Activated CD4-positive, alpha-beta T cell treated with anti-CD3 and anti-CD28 coated beads, Interleukin-2, amount 50 U/mL, for 1 hour (primary cell): ENCODE results near the gene LEMD2.

Experiments used
- DNase-seq: peaks from one replicate; pipeline ENCODE4 v3.0.0-alpha.2; 2020

The LEMD2 gene

DNA sequence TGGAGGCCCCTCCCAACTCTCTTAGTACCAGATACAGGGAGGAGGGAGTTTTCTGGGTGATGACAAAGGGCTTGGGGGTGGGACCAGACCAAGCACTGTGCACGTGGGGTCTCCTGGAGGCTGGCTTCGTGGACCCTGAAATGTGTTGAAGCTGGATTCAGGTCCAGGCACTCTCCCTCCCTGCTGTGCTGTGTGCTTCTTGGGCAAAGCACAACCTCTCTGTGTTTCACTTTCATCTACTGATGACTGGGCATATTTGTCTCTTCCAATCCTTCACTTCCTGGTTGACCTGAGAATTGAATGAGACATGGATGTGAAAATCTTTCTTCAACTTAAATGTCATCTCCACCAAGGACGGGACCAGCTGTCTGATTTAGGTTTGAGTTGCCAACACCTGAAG lies 29.4 kb upstream of the LEMD2 start:
- no peak for DNase-seq

DNA sequence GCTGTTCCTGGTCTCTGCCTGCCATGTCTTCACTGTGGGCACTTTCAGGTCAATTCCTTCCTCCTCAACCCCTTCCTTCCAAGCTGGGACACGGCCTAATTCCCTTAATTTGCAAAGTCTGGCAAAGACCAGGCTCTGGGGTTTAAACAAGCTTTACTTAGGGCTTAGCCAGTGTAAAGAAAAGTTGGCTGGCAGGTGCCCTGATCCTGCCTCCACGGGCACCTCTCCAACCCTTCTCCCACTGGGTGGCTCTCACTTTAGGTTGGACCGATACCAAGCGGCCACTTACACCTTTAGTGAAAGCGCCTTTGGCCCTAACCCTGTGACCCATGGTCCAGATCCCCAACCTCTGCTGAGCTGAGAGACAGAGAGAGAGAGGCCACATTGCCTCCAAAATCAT lies 28.6 kb upstream of the LEMD2 start:
- DNase-seq, result no peak

DNA sequence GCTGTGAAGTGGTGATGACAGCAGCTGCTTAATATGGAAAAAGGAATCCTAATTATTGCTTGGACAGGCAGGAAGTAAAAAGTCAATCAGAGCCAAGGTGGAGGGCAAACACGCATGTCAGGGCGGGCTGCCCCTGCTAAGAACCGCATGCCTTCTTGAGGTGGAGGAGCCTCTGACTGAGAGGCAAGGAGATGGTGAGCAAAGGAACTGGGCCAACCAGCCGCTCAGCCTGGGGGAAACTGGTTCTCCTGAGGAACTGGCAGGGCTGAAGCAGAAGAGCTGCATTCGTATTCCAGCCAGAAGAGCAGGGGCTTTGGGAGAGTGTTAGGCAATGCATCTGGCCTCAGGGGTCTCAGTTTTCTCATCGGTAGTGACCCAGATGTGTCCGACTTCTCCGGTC lies 28.0 kb upstream of the LEMD2 start:
- no peak for DNase-seq

DNA sequence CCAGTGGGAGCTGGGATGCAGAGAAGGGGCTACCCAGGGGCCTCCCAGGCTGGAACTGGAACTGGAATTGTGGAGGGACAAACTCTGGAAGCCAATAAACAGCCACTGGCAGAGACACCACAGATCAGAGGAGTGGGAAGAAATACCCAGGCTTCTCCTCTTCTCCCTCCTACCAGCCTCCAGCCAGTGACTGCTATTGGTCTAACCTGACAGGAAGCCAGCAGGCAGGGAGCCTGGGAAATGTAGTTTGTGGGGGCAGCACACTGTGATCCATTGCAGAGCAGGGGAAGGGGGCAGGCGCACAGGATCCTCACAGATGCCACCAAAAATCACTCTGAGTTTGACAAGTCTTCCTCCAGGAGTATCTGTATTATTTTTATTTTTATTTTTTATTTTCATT lies 26.9 kb upstream of the LEMD2 start:
- no peak for DNase-seq

DNA sequence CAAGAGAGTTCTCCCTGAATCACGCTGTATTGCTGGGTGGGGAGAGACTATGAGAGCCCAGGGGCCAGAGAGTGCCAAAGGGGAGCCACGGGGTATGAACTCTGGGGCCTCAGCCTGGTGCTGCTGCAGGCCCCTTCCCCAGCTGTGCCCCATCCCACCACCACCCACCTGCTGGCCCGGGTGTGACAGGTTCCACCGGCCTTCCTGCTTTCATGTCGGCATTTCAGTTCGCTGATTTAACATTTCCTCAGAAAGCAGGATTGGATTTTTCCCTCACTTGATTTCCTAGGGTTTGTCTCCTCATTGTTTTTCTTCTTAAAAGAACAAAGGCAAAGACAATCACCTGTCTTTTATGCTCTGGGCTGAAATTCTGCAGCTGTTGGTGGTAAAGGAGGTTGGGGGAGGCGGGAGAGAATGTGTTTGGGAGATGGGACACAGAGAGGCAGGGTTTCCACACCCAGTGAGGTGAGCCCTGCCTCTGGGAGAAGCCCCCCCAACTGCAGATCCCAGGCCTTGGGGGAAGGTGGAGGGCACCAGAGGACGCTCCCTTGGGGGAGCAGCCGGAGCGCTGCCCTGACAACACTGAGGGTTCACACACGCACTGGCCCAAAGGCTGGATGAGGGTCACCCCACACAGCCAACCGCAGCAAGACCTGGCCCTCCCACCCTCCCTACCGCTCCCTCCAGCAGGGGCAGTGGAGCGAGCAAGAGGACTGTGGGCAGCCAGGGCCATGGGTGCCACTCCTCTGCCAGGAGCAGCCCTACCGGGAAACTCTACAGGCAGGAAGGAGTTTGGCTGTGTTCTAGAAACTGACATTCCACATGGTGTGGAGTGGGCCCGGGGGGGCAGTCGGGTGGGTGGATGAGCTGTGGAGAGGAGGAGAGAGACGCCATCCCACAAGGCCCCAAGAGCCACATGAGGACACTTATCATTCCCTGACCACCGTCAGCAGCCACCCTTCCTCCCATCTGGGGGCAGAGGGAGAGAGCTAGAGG lies 25.4 kb upstream of the LEMD2 start:
- DNase-seq, result no peak

DNA sequence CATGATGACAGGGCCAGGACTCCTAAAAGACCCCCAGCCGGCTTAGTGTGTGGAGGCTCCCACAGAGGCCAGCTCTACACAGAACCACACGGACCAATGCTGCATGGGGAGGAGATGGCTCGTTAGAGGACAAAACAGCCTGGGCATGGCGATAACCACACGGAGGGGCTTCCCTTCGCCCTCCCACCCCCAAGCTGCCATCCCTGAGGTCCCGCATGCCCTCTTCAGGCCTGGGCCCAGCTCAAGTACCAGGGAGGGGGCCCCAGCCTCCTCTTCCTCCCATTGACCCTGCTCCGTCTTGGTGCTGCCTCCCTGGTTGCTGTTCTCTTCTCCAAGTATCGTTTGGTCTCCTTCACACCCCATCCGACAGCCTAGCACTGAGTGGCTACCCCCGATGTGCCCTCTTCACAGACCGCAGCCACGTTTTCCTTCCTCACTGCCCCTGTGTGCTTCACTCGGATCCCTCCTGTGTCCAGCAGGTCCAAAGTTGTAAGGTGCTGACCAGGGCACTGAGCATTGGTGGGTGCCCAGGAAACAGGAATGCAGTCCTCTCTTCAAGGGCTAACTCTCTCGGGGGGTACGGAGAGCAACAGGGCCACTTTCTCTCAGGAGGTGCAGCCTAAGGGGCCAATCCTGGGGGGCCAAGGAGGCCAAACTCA lies 24.4 kb upstream of the LEMD2 start:
- DNase-seq, result no peak

DNA sequence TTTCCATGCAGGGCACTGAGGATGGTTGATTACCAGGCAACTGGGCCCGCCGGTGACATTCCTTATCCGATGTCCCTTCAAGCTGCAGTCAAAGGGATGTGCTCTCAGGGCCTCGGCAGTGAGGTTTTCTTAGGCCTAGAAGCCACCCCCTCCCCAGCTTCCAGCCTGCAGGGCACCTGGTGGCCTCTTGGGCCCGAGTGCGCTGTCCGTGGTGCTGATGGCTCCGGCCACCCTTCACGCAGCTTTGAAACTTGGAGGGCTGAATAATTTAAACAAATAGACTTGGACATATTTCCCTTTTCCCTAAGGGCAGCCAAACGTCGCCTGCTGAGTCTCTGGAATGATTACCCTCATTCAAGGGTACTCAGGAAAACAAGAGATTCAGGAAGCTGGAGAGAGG lies 23.7 kb upstream of the LEMD2 start:
- DNase-seq, result peak; percentile 24

DNA sequence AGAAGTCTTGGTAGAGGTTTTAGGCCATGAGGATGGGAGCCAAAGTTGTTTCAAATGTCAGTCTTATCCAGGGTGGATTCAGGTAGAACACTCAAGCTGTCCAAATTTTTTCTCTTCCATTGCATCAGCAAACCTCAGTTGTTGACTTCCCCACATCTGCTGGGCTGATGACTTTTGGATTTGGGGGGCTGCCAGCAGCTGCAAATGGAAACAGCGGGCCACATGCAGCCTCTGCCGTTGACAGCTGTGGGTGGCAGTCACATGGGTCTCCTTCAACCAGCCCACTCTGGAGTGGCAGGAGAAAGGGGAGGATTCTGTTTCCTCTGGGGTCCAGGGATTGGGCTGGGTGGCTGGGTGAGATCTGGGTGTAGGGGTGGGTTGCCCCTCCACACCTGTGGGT lies 20.7 kb upstream of the LEMD2 start:
- no peak for DNase-seq

DNA sequence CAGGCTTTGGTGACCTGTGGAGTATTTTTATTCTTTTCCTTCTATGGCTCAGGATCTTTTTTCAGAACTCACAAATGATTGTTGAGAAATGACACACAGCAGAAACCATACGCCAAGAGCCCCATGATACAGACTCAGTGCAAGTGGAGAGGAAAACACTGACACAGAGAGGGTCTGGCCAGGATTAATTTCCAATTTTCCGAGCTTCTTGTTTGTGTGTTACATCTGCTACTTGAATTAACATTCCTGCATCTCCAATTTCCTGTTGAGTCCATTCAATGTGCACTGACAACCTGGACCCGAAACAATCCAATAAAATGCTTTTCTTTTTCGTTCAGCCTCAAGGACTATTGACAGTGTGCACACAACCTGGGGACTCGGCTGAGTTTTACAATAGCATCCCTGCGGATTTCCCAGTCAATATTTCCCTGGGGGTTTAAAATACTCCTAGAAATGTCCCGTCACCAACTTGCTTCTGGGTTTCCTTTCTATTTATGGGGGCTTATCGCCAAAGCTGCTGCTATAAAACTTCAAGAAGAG lies 19.8 kb upstream of the LEMD2 start:
- no peak for DNase-seq

DNA sequence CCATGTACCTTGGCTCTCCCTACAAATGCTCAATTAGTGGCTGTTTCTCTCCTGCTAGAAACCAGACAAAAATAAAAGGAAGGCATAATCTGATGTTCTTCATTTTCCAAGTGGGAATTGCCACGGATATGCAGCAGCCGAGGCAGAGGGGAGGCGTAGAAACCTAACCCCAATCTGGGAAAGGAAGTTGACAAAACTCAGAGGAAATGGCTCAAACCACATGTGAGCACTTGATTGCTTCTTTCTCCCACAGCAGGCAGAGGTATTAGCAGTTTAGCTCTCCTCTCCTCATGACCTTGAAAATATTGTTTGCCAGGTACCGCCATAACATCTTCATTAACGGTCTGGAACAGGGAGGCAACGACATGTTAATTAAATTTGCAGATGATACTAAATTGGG lies 18.7 kb upstream of the LEMD2 start:
- DNase-seq, result no peak

DNA sequence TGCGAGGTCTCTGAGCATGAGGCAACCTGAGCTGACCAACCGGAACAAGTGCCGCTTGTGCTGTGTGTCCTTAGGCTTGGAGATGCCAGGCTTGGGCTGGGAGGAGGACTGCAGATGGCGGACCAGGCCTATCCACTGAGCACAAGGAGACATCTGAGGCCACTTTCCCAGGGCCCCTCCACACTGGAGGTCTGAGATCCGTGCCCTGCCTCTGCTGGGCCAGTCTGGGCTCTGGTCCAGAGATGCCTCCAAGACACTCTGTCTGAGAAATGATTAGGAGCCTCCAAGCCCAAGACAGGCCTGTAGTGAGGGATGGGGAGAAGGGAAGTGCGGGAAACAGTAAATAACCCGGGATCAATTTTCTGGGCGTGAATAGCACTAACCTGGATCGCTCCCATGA lies 17.9 kb upstream of the LEMD2 start:
- no peak for DNase-seq

DNA sequence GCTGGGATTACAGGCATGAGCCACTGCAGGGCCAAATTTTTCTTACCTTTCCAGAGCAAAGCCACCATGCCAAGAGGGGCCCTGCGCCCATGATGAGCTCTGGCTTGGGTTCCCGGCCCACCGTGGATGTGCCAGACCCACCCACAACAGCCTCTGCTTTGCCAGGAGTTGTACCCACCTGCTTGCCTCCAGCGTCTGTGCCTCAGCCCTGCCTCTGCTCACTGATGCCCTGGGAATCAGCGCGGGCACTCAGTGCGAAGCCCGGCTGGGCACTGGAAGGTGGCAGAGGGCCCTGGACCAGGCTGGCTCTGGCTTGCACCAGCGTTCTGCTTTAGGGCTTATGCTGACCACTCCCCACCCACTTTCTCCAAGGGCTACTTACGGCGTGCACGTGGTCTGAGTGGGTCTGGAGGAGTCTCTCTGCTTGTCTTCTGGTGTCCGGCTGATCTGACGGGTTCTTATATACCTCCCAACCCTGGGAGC lies 14.7 kb upstream of the LEMD2 start, which contains the start of gene MLN:
Gene MLN, minus strand, starts transcription at position 433 of the 483 bp plus-strand sequence. CDS start 2,840 bp downstream, outside the sequence.
- no peak for DNase-seq

DNA sequence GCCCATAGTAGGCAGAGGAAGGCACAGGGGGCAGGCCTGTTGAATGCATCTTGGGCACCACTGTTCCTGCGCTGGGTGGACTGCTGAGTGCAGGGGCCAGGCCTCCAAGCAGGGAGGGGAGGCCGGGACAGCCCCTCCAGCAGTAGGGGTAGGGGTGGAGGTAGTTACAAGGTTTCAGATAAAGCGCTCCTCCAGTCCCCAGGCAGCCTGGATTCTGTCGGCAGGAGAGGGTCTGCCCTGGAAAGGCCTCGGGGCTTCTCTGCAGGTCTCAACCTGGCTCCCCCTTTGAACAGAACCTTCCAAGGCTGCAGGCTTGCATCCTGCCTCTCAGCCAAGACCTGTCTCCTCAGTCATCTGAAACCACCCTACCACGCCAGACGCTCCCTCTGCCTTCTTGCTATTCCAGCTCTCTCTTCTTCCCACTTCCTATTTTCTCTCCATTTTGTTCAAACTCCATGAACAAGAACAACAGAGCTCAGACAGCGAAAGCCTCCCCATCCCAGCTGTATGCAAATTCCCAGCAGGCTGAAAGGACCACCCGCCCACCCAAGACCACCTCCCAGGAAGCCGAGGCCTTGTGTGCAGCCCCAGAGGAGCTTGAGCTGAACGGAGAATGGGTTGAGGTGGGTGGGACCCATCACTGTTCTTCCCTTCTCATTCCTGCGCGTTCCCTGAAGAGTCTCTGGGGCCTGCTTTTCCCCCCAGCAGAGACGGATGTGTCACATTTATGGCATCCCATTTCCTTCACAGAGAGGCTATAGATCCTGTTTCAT lies 13.4 kb upstream of the LEMD2 start:
- no peak for DNase-seq

DNA sequence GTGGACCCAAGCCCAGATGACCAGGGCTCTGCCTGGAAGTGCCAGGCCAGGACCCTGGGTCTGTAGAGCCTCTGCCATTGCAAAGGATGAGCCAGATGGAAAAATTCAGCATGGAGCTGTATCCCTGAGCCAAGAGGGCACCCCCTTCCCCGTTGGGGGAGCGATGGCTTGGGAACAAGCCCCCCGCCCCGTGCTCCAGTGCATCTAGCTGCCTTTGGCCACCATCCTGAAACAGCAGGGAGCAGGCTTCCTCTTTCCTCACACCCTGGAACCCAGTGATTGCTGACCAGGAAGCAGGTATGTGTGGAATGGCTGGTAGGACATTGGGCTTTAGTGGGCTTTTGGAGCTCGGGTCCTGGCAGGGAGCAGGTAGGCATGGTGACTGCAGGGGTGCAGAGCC lies 12.7 kb upstream of the LEMD2 start:
- no peak for DNase-seq

DNA sequence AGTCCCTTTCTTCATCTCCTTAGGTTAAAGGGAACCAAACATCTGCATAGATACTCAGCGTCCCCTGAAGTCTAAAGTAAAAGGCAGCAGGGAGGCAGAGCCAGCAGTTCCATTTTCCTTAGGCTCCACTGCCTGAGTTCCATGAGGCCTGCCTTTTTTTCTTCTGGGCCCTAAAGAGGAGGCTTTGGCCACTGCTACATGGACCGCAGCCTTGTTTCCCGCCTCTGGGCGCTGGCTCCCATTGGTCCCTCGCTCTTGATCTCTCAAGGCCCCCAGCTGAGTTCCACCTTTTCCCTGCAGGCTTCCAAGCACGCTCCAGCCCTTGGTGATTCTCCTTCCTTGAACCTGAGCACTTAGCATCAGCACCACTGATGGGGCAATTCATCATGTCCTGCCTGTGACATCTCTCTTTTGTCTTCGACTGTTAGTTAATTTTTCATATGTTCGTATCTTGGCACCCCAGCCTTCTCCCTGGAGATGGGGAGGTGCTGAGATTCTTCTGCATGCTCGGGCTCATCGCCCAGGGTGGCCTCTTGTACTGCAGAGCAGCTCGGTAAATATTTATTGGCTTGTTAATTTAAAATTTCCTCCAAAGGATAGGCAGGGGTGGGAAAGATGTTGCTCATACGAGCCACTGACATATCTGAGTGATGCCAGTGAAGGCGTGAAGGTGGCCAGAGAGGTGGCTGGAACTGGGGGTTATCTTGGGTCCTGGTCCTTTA lies 11.5 kb upstream of the LEMD2 start:
- DNase-seq, result no peak

DNA sequence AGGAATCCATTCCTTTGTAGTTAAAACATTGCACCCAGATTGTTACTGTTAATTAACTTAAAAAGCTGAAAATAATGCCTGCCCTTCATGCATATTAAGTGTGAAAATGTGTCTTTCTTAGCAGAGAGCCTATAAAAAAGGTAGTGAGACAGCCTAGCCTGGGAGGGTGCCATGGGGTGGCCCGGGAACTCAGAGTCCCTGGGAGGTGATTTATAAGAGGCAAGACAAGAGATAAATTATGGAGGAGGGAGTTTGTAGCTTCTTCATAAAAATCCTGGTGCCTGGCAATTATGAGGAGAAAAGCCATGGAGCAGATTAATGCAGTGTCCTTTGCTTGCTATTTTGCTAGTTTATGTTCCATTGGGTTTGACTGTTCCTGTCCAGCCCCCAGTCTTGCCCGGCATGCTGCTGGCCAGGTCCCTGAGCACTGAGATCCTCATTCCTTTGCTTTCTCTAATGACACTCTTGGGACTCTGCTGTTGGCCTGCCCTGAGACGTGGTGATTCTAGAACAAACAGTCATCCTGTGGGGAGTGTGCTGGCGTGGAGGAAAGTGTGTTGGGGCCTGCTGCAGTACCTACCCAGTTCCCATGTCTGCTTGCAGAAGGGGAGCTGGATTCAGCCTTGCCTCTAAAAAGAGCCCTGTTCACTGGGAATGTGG lies 10.7 kb upstream of the LEMD2 start:
- DNase-seq, result no peak

DNA sequence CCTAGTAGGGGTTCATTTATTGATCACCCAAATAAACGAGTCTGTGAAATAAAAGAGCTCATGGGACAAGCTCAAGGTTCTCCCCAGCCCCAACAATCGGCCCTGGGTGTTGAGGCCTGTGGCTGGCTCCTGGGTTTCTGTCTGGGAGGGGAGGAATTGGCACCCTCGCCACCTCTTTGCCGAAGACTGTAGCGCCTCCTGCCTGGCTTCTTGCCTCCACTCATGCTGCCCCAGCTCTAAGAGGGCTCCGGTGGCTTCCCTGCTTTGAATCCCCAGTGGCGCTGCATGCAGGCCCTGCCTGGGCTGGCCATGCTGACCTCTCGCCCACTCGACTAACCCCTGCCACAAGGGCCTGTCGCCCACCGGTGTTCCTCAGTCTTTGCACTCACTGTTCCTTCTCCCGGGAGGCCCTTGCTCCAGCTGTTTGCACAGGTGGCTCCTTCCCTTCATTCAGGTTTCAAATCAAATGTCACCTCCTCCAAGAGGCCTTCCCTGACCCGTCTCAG lies 9.5 kb upstream of the LEMD2 start:
- DNase-seq, result no peak

DNA sequence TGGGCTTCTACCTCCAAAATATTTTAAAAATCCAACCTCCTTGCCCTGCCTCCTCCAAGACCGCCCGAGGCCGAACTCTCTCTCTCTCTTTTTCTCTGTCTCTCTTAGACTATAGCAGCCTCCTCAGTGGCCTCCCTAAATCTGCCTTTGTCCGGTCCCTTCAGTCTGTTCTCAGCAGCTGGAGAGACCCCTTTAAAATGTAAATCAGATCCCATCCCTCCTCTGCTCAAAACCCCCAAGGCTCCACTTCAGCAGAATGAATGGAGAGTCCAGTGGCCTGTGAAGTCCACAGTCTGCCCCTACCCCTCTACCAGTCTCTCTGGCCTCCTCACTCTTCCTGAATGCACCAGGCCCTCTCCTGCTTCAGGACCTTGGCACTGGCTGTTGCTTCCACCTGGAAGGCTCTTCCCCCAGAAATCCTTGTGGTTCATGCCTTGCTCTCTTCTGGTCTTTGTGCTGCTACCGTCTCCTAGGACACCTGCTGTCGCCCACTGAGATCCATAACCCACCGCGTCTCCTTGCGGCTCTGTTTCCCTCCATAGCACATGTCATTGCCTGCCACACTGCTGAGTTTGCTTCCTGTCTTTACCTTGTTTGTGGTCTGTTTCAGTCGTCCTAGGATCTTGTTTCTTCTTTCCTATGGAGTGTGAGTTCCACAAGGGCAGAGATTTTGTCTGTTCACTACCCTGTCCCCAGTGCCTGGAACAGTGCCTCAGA lies 8.9 kb upstream of the LEMD2 start:
- no peak for DNase-seq

DNA sequence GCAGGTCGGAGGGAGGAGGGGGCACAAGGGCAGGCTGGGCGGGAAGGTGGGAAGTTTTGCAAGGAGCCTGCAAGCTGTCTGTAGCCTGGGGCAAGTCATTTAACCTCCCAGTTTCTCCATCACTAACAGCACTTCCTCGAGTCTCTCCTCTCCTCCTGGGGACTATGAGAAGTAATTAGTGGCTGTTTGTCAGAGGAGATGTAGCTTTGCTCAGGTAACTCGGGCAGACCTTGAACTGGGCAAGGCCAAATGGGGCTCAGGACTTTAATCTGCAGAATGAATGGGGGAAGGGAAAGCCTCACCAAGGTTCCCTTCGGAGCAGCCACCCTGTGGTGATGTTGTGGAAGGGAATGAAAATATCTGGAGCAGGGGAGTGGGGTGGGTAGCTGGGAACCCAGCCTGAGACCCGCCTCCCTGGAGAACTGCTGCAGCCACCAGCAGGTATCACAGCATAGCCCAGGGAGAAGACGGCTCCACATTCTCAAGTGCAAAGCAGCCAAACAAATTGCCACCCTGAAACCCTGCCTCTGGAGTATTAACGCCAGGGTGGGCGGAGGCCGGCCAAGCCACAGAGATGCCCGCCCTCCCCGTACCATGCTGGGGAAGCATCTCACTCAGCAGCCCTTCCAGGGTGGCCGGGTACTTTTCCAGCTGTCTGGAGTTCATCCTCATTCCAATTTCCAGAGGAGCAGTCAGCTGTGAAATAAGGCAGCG lies 6.1 kb upstream of the LEMD2 start:
- DNase-seq, result no peak

DNA sequence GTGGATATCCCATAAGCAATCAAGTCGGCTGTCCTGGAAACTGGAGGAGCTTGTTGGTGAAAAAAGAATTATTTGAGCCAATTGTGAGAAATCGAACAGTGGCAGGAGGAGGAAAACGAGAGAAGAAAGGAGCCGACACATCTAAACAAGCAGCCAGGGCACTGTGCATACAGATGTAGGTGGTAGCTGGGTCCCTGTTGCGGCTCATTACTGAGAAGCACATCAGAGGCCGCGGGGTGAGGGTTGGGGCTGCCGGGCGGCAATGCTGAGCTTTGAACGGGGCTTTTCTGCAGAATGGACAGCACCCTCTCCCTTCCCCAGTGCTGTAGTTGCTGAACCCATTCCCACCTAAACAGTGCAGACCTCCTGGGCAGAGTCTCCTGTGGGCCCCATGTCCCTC lies 4.1 kb upstream of the LEMD2 start:
- DNase-seq, result no peak
